HEK293 (cell line): ENCODE measurements around the gene OBSCN.

Source experiments
- CTCF ChIA-PET: fragments of 350-600 bp; formaldehyde crosslinking; extraction: SDS; loops from one replicate; lab custom pipeline; 2021; ENCODE audit warnings: antibody characterized with exemption; lab: Yijun Ruan, JAX
- POLR2A ChIA-PET: fragments of 300-600 bp; formaldehyde crosslinking; extraction: SDS; loops from one replicate; lab custom pipeline; 2020; ENCODE audit warnings: antibody characterized with exemption, inconsistent platforms; lab: Yijun Ruan, JAX
- H3K27ac ChIP-seq: fragments of 200-500 bp; sonication (Bioruptor generic); 2 replicates; pipeline ENCODE4 v1.5.1; 2014; ENCODE audit warnings: low read depth, low read length, control low read depth, inconsistent platforms; ENCODE audit errors: extremely low read depth
- H3K36me3 ChIP-seq, 2 experiments: fragments of 200-500 bp in 1 of 2; sonication (Bioruptor generic) in 1 of 2; 1 replicate in 1 of 2; 2 replicates in 1 of 2; pipeline ENCODE4 v1.5.1; 2014 to 2017; ENCODE audit warnings: inconsistent platforms in 2 of 2, low read length in 2 of 2; ENCODE audit not compliant: control insufficient read depth in 2 of 2, insufficient read depth in 1 of 2
- H3K4me1 ChIP-seq: fragments of 200-500 bp; sonication (Bioruptor generic); 2 replicates; pipeline ENCODE4 v1.5.1; 2014; ENCODE audit warnings: mild to moderate bottlenecking, low read length, inconsistent platforms; ENCODE audit not compliant: control insufficient read depth, insufficient read depth
- H3K4me3 ChIP-seq: 2 replicates; pipeline ENCODE4 v1.5.1; 2011; ENCODE audit warnings: low read depth, mild to moderate bottlenecking, control low read depth, low read length, moderate library complexity
- H3K9me3 ChIP-seq: fragments of 200-500 bp; sonication (Bioruptor generic); 2 replicates; pipeline ENCODE4 v1.5.1; 2014; ENCODE audit warnings: low read depth, low read length, inconsistent platforms; ENCODE audit not compliant: control insufficient read depth, insufficient read depth
- KLF1 ChIP-seq: fragments of 450-650 bp; formaldehyde crosslinking; IDR thresholded peaks from 2 replicates; pipeline ENCODE4 v1.5.1; 2016; ENCODE audit warnings: missing biosample characterization, missing genetic modification characterization
- MZF1 ChIP-seq: fragments of 450-650 bp; formaldehyde crosslinking; IDR thresholded peaks from 2 replicates; pipeline ENCODE4 v1.5.1; 2017; ENCODE audit warnings: missing biosample characterization, missing genetic modification characterization, borderline replicate concordance
- SP7 ChIP-seq: fragments of 450-650 bp; formaldehyde crosslinking; IDR thresholded peaks from 2 replicates; pipeline ENCODE4 v1.5.1; 2016; ENCODE audit warnings: missing biosample characterization, missing genetic modification characterization
- YY2 ChIP-seq: fragments of 450-650 bp; formaldehyde crosslinking; IDR thresholded peaks from 2 replicates; pipeline ENCODE4 v1.5.1; 2016; ENCODE audit warnings: missing biosample characterization, missing genetic modification characterization
- ZBTB20 ChIP-seq: fragments of 450-650 bp; formaldehyde crosslinking; IDR thresholded peaks from 2 replicates; pipeline ENCODE4 v1.5.1; 2016; ENCODE audit warnings: missing biosample characterization, missing genetic modification characterization
- ZNF175 ChIP-seq: fragments of 450-650 bp; formaldehyde crosslinking; IDR thresholded peaks from 2 replicates; pipeline ENCODE4 v1.5.1; 2016; ENCODE audit warnings: missing biosample characterization, missing genetic modification characterization
- ZNF341 ChIP-seq: fragments of 450-650 bp; formaldehyde crosslinking; IDR thresholded peaks from 2 replicates; pipeline ENCODE4; 2016; ENCODE audit warnings: low read depth, missing biosample characterization, missing genetic modification characterization
- ZNF555 ChIP-seq: fragments of 450-650 bp; formaldehyde crosslinking; conservative IDR thresholded peaks from 2 replicates; pipeline ENCODE4 v1.5.1; 2017; ENCODE audit warnings: missing biosample characterization, mild to moderate bottlenecking, missing genetic modification characterization, inconsistent platforms
- ZNF558 ChIP-seq: fragments of 450-650 bp; formaldehyde crosslinking; IDR thresholded peaks from 2 replicates; pipeline ENCODE4 v1.5.1; 2016; ENCODE audit warnings: missing biosample characterization, missing genetic modification characterization
- ZNF600 ChIP-seq: fragments of 450-650 bp; formaldehyde crosslinking; IDR thresholded peaks from 2 replicates; pipeline ENCODE4 v1.5.1; 2016; ENCODE audit warnings: missing biosample characterization, missing genetic modification characterization
- ZNF664 ChIP-seq: fragments of 450-650 bp; formaldehyde crosslinking; IDR thresholded peaks from 2 replicates; pipeline ENCODE4 v1.5.1; 2016; ENCODE audit warnings: missing biosample characterization, missing genetic modification characterization
- ZNF707 ChIP-seq: fragments of 450-650 bp; formaldehyde crosslinking; IDR thresholded peaks from 2 replicates; pipeline ENCODE4 v1.5.1; 2016; ENCODE audit warnings: missing biosample characterization, missing genetic modification characterization
- TF ChIP-seq, protein P1 (sequence below): fragments of 450-650 bp; formaldehyde crosslinking; IDR thresholded peaks from 2 replicates; pipeline ENCODE4 v1.5.0; 2017; ENCODE audit warnings: missing biosample characterization, missing genetic modification characterization, borderline replicate concordance
- TF ChIP-seq, protein P2 (sequence below): fragments of 450-650 bp; formaldehyde crosslinking; IDR thresholded peaks from 2 replicates; pipeline ENCODE4 v1.5.1; 2016; ENCODE audit warnings: missing biosample characterization, missing genetic modification characterization
- TF ChIP-seq, protein P3 (sequence below): fragments of 450-650 bp; formaldehyde crosslinking; IDR thresholded peaks from 2 replicates; pipeline ENCODE4 v1.5.1; 2016; ENCODE audit warnings: missing biosample characterization, missing genetic modification characterization

The OBSCN gene

DNA sequence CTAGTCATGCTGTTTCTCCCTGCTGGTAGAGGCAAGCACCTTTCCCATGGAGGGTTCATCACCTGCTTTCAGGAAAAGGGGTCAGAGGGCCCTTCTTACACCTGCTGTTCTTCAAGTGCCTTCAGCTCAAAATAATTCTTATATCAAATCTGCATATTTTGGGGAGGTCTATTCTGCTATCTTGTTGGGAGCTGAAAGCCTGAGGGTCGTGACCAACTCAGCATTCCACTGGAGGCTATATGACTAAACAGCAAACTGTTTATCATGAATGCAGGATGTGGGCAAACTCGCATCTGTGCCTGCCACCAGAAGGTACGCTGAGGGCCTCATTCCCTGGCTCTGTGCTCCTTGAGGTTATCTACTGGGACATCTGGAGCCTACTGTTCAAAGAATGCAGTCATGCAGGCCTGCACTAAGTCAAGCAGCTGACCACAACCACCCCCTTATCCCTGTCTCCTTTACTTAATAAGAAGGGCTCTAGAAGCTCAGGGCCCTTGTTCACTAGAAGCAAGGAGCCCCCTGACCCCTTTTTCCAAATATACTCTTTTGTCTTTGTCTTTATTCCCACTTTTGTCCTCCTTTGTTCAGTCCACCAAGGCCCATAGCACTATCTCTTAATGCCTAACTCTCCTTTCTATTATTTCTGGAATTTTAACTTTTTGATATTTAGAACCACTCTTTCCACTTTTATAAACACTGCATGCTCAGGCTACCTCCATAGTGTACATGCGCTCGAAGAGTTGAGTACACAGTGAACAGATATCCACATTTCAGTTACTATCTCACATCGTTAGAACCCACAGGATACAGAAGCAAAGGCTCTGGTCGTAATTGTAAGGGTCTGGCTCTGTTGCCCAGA, 213.4 kb downstream of the OBSCN start:
- ChIA-PET CTCF (interaction anchor here (0.7 kb wide), 1 partner anchor 38 kb away, joined by 3 read pairs; no protein-coding TSS in a partner anchor), POLR2A (interaction anchor here (1.4 kb wide), 1 partner anchor 15 kb away, joined by 5 read pairs; the partner anchor contains the start of gene TRIM11)
- Histone ChIP-seq H3K9me3 (no peaks in the 10 kb centered on the region), H3K27ac (no peak overlapping the region), H3K4me1 (no peaks in the 10 kb centered on the region), H3K4me3 (no peak overlapping the region), H3K36me3 (no peaks in the 10 kb centered on the region)
- no peak for TF ChIP-seq ZNF555 (tag by site-specific recombination)
- TF ChIP-seq ZBTB20 (tag by site-specific recombination) = no peak
- no peak for TF ChIP-seq YY2 (tag by site-specific recombination)
- no peak for TF ChIP-seq MZF1 (tag by site-specific recombination)
- no peak for TF ChIP-seq ZNF600 (tag by site-specific recombination)
- no peak for TF ChIP-seq ZNF664 (tag by site-specific recombination)
- TF ChIP-seq, protein P1, sequence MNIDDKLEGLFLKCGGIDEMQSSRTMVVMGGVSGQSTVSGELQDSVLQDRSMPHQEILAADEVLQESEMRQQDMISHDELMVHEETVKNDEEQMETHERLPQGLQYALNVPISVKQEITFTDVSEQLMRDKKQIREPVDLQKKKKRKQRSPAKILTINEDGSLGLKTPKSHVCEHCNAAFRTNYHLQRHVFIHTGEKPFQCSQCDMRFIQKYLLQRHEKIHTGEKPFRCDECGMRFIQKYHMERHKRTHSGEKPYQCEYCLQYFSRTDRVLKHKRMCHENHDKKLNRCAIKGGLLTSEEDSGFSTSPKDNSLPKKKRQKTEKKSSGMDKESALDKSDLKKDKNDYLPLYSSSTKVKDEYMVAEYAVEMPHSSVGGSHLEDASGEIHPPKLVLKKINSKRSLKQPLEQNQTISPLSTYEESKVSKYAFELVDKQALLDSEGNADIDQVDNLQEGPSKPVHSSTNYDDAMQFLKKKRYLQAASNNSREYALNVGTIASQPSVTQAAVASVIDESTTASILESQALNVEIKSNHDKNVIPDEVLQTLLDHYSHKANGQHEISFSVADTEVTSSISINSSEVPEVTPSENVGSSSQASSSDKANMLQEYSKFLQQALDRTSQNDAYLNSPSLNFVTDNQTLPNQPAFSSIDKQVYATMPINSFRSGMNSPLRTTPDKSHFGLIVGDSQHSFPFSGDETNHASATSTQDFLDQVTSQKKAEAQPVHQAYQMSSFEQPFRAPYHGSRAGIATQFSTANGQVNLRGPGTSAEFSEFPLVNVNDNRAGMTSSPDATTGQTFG = no peak
- TF ChIP-seq, protein P2, sequence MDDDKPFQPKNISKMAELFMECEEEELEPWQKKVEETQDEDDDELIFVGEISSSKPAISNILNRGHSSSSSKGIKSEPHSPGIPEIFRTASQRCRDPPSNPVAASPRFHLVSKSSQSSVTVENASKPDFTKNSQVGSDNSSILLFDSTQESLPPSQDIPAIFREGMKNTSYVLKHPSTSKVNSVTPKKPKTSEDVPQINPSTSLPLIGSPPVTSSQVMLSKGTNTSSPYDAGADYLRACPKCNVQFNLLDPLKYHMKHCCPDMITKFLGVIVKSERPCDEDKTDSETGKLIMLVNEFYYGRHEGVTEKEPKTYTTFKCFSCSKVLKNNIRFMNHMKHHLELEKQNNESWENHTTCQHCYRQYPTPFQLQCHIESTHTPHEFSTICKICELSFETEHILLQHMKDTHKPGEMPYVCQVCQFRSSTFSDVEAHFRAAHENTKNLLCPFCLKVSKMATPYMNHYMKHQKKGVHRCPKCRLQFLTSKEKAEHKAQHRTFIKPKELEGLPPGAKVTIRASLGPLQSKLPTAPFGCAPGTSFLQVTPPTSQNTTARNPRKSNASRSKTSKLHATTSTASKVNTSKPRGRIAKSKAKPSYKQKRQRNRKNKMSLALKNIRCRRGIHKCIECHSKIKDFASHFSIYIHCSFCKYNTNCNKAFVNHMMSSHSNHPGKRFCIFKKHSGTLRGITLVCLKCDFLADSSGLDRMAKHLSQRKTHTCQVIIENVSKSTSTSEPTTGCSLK (tag by site-specific recombination) = no peak
- TF ChIP-seq ZNF707 (tag by site-specific recombination) = no peak
- no peak for TF ChIP-seq SP7 (tag by site-specific recombination)

DNA sequence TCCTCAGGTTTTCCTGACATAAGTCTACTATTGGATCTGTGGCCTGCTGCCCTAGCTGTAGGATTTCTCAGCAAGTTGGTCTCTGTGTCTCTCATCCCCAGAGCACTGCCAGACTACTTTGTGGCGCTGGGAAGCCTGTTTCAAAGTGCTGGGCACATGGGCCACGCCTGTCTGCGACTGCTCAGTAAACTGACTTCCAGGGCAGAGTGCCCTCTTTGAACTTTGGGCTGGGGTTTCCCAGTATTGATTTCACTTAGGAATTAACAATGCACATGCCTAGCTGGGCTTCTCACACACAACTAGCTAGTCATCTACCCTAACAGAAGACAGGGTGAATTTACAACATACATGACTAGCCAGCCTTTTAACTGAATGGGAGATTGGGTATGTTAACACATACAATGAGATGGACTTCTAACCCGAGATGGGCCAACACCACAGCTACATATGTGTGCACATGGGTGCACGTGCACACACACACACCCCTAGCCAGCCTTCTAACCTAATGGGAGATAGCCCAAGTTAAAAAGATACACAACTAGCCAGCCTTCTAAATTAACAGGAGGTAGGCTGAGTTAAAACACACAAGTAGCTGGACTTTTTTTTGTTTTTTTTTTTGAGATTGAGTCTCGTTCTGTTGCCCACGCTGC, 215.7 kb downstream of the OBSCN start:
- no peak overlapping the region for H3K27ac ChIP-seq
- no peaks in the 10 kb centered on the region for H3K36me3 ChIP-seq
- peaks cover 6% of the 10 kb centered on the region; the same call in 1 of the 2 replicates for H3K4me1 ChIP-seq
- CTCF ChIA-PET = interaction anchor here (0.7 to 2.2 kb wide), 6 partner anchors 10 to 424 kb away, joined by 3 to 7 read pairs (median 4); no protein-coding TSS in a partner anchor
- TF ChIP-seq ZNF175 (tag by site-specific recombination) (no peak), KLF1 (no peak), ZNF558 (tag by site-specific recombination) (no peak), ZNF341 (tag by site-specific recombination) (no peak)
- TF ChIP-seq, protein P3, sequence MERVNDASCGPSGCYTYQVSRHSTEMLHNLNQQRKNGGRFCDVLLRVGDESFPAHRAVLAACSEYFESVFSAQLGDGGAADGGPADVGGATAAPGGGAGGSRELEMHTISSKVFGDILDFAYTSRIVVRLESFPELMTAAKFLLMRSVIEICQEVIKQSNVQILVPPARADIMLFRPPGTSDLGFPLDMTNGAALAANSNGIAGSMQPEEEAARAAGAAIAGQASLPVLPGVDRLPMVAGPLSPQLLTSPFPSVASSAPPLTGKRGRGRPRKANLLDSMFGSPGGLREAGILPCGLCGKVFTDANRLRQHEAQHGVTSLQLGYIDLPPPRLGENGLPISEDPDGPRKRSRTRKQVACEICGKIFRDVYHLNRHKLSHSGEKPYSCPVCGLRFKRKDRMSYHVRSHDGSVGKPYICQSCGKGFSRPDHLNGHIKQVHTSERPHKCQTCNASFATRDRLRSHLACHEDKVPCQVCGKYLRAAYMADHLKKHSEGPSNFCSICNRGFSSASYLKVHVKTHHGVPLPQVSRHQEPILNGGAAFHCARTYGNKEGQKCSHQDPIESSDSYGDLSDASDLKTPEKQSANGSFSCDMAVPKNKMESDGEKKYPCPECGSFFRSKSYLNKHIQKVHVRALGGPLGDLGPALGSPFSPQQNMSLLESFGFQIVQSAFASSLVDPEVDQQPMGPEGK (tag by site-specific recombination) = no peak
- H3K9me3 ChIP-seq = no peaks in the 10 kb centered on the region
- H3K4me3 ChIP-seq = no peak overlapping the region
- POLR2A ChIA-PET = interaction anchor here (0.7 kb wide), 2 partner anchors 9 to 133 kb away, joined by 3 read pairs; no protein-coding TSS in a partner anchor
